ENCODE results near the gene SEZ6L.

The SEZ6L gene

GRCh38 chr22:26174280-26174679 is 5.0 kb downstream of the SEZ6L start:
- DNase-seq (ENCODE audit: low spot score), result peak; percentile 56

GRCh38 chr22:26182723-26183122 is 13.5 kb downstream of the SEZ6L start:
- no peak for DNase-seq (ENCODE audit: low spot score)

GRCh38 chr22:26185190-26185589 is 15.9 kb downstream of the SEZ6L start:
- DNase-seq (ENCODE audit: low spot score), result no peak

GRCh38 chr22:26188341-26188740 is 19.1 kb downstream of the SEZ6L start:
- DNase-seq (ENCODE audit: low spot score), result no peak

- DNase-seq (ENCODE audit: low spot score), result no peak
Measured at GRCh38 chr22:26194313-26194712, 25.1 kb downstream of the SEZ6L start.

- no peak for DNase-seq (ENCODE audit: low spot score)
Measured at GRCh38 chr22:26194877-26195276, 25.6 kb downstream of the SEZ6L start.

- DNase-seq (ENCODE audit: low spot score), result no peak
Measured at GRCh38 chr22:26196657-26197056, 27.4 kb downstream of the SEZ6L start.

GRCh38 chr22:26197425-26197824 is 28.2 kb downstream of the SEZ6L start:
- no peak for DNase-seq (ENCODE audit: low spot score)

- no peak for DNase-seq (ENCODE audit: low spot score)
Measured at GRCh38 chr22:26199665-26200064, 30.4 kb downstream of the SEZ6L start.

GRCh38 chr22:26202280-26202924 is 33.1 kb downstream of the SEZ6L start:
- DNase-seq (ENCODE audit: low spot score), result no peak

GRCh38 chr22:26205494-26205893 is 36.2 kb downstream of the SEZ6L start:
- no peak for DNase-seq (ENCODE audit: low spot score)

- DNase-seq (ENCODE audit: low spot score), result no peak
Measured at GRCh38 chr22:26210334-26210733, 41.1 kb downstream of the SEZ6L start.

- DNase-seq (ENCODE audit: low spot score), result no peak
Measured at GRCh38 chr22:26213826-26214225, 44.6 kb downstream of the SEZ6L start.

GRCh38 chr22:26214466-26214865 is 45.2 kb downstream of the SEZ6L start:
- DNase-seq (ENCODE audit: low spot score), result no peak

- no peak for DNase-seq (ENCODE audit: low spot score)
Measured at GRCh38 chr22:26215736-26216135, 46.5 kb downstream of the SEZ6L start.

- DNase-seq (ENCODE audit: low spot score), result no peak
Measured at GRCh38 chr22:26225207-26225606, 55.9 kb downstream of the SEZ6L start.

GRCh38 chr22:26226538-26227297 is 57.5 kb downstream of the SEZ6L start:
- no peak for DNase-seq (ENCODE audit: low spot score)

GRCh38 chr22:26229910-26230309 is 60.6 kb downstream of the SEZ6L start:
- no peak for DNase-seq (ENCODE audit: low spot score)

GRCh38 chr22:26234296-26234695 is 65.0 kb downstream of the SEZ6L start:
- no peak for DNase-seq (ENCODE audit: low spot score)

GRCh38 chr22:26235792-26236487 is 66.7 kb downstream of the SEZ6L start:
- no peak for DNase-seq (ENCODE audit: low spot score)

GRCh38 chr22:26236991-26237390 is 67.7 kb downstream of the SEZ6L start:
- DNase-seq (ENCODE audit: low spot score), result no peak

- DNase-seq (ENCODE audit: low spot score), result no peak
Measured at GRCh38 chr22:26238596-26238995, 69.3 kb downstream of the SEZ6L start.

- DNase-seq (ENCODE audit: low spot score), result no peak
Measured at GRCh38 chr22:26239581-26239980, 70.3 kb downstream of the SEZ6L start.

Measured in D341Med (cell line).